ENCODE data around the gene TSSK1B. TPM values are rescaled to one million over a fixed set of nuclear protein-coding genes. Genes with fewer than 3 reads are reported as not detected.
"Not testable (repeated sequence)": the region's sequence is repeated elsewhere in the genome, so short reads cannot be mapped to it uniquely, and the experiment has no call there.

Gene TSSK1B
- not detected for total RNA-seq

- H3K4me1 ChIP-seq, result no peaks in the 10 kb centered on the region
Observed at GRCh38 chr5:113434889-113435288, at the start of gene TSSK1B. Gene TSSK1B (minus strand): TSS chr5:113434989. CDS start chr5:113434839, 150 bp downstream.

GRCh38 chr5:113480243-113480642, 45.5 kb upstream of the TSSK1B start:
- Histone ChIP-seq H3K4me3 (no peak overlapping the region), H3K9me3 (no peaks in the 10 kb centered on the region), H3K27ac (no peak overlapping the region), H3K4me1 (no peaks in the 10 kb centered on the region), H3K27me3 (no peaks in the 10 kb centered on the region), H3K36me3 (no peaks in the 10 kb centered on the region)
- TF ChIP-seq POLR2A (IDR thresholded peaks at IDR 0.05) (no peak), CTCF (IDR thresholded peaks at IDR 0.05) (no peak)
- no peak for DNase-seq

More at GRCh38 chr5:113434889-113435288, at the start of gene TSSK1B:
- no peak within 1 kb of the TSS for H3K27ac ChIP-seq
- H3K9me3 ChIP-seq, result no peaks in the 10 kb centered on the region
- H3K36me3 ChIP-seq, result no peaks in the 10 kb centered on the region
- no peak for TF ChIP-seq POLR2A (IDR thresholded peaks at IDR 0.05)
- TF ChIP-seq CTCF (IDR thresholded peaks at IDR 0.05), result no peak
- no peaks in the 10 kb centered on the region for H3K27me3 ChIP-seq
- H3K4me3 ChIP-seq, result no peak within 1 kb of the TSS
- no peak for DNase-seq

GRCh38 chr5:113478691-113479090, 43.9 kb upstream of the TSSK1B start:
- no peaks in the 10 kb centered on the region for H3K4me1 ChIP-seq
- no peak for DNase-seq
- no peak overlapping the region for H3K27ac ChIP-seq
- TF ChIP-seq CTCF (IDR thresholded peaks at IDR 0.05) (no peak), POLR2A (IDR thresholded peaks at IDR 0.05) (no peak)
- H3K4me3 ChIP-seq, result no peak overlapping the region
- H3K36me3 ChIP-seq, result no peaks in the 10 kb centered on the region
- H3K27me3 ChIP-seq, result no peaks in the 10 kb centered on the region
- H3K9me3 ChIP-seq, result no peaks in the 10 kb centered on the region

- Histone ChIP-seq H3K36me3 (no peaks in the 10 kb centered on the region), H3K4me1 (no peaks in the 10 kb centered on the region), H3K4me3 (no peak overlapping the region), H3K27ac (no peak overlapping the region), H3K9me3 (no peaks in the 10 kb centered on the region), H3K27me3 (no peaks in the 10 kb centered on the region)
- no peak for DNase-seq
- TF ChIP-seq CTCF (IDR thresholded peaks at IDR 0.05) (no peak), POLR2A (IDR thresholded peaks at IDR 0.05) (no peak)
Observed at GRCh38 chr5:113474100-113474728, 39.4 kb upstream of the TSSK1B start.

GRCh38 chr5:113463032-113463431, 28.2 kb upstream of the TSSK1B start:
- Histone ChIP-seq H3K4me1 (no peaks in the 10 kb centered on the region), H3K27me3 (no peaks in the 10 kb centered on the region), H3K27ac (no peak overlapping the region), H3K36me3 (no peaks in the 10 kb centered on the region), H3K4me3 (no peak overlapping the region), H3K9me3 (no peaks in the 10 kb centered on the region)
- TF ChIP-seq POLR2A (IDR thresholded peaks at IDR 0.05), result no peak
- TF ChIP-seq CTCF (IDR thresholded peaks at IDR 0.05), result no peak
- no peak for DNase-seq

- not testable (repeated sequence) for H3K4me3 ChIP-seq, DNase-seq, H3K4me1 ChIP-seq, H3K27ac ChIP-seq, H3K27me3 ChIP-seq, H3K9me3 ChIP-seq, H3K36me3 ChIP-seq
Observed at GRCh38 chr5:113457106-113457505, 22.3 kb upstream of the TSSK1B start.

All from Peyer's patch (tissue), 4 donors.